ENCODE measurements around the gene ZNF559.
A peak's percentile ranks its signal among the peaks of the same experiment; 100 is the strongest.
"Not testable (repeated sequence)": the region's sequence is repeated elsewhere in the genome, so short reads cannot be mapped to it uniquely, and the experiment has no call there.

Gene ZNF559

DNA sequence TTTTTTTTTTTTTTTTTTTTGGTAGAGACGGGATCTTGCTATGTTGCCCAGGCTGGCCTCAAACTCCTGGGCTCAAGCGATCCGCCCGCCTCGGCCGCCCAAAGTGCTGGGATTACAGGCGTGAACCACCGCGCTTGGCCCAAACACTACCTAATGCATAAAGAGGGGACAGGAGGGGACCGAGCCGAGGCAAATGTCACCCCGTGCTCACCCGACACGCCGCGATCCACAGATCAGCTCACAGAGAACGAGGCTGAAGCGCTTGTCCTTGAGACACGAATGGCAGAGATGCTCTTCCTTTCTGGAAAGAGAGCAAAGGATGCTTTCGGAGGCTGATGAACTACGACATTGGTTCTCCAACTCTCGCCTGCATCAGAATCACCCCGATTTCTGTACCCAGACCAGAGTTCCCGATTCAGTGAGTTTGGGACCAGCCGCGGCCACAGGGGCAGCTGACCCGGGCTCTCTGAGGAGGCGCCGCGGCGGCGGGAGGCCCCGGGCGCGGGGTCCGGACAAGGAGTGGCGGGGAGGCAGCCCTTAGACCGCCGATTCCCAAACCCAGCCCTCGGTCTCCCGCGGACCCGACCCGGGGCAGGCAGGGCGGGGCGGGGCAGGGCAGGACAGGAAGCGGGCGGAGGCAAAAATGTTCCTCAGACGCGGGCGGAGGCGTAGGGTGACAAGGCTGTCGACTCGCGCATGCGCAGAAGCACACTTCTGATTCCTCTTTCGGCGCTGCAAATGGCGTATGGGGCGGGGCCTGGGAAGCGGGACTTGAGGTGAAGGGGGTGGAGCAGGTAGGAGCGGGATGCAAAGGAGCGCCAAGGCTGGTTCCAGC, 14.6 kb upstream of the ZNF559 start, which contains the start of gene ZNF699:
TSS of gene ZNF699 (minus strand) at position 700 of the 835 bp plus-strand sequence. CDS start 4,719 bp downstream, outside the sequence.
- DNase-seq (ENCODE audit: low read depth) = peak; percentile 95
- H3K4me3 ChIP-seq (ENCODE audit: low read depth, low read length) = peak within 1 kb of the TSS; percentile 66
- TF ChIP-seq CTCF (IDR thresholded peaks at IDR 0.05; ENCODE audit: low read depth, low read length, missing control alignments) = no peak

DNA sequence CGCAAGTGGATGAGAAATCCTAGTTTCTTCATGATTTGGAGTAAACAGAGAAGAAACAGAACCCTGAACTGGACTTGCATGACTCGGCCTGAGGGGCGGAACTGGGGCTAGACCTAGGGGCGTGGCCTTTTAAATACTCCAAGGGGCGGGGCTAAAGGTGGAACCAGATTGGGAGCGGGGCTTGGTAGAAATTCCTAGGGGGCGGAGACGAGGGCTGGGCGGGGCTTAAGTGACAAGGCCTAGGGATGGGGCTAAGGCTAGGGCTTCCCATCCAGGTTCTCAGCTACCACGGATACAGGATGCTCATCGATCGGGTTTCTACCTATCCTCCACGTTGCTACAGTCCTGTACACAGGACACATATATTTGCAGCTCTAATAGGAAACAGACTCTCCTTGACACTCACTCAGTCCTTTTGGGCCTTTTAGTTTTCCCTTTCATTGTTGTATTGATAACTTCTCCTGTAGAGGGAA, 14.0 kb upstream of the ZNF559 start:
- DNase-seq (ENCODE audit: low read depth) = no peak
- peak overlapping the region; percentile 66 for H3K4me3 ChIP-seq (ENCODE audit: low read depth, low read length)
- TF ChIP-seq CTCF (IDR thresholded peaks at IDR 0.05; ENCODE audit: low read depth, low read length, missing control alignments) = no peak

- no peak overlapping the region for H3K4me3 ChIP-seq (ENCODE audit: low read depth, low read length)
- DNase-seq (ENCODE audit: low read depth) = no peak
- TF ChIP-seq CTCF (IDR thresholded peaks at IDR 0.05; ENCODE audit: low read depth, low read length, missing control alignments) = no peak
Measured at GRCh38 chr19:9313756-9314155, 10.2 kb upstream of the ZNF559 start.

DNA sequence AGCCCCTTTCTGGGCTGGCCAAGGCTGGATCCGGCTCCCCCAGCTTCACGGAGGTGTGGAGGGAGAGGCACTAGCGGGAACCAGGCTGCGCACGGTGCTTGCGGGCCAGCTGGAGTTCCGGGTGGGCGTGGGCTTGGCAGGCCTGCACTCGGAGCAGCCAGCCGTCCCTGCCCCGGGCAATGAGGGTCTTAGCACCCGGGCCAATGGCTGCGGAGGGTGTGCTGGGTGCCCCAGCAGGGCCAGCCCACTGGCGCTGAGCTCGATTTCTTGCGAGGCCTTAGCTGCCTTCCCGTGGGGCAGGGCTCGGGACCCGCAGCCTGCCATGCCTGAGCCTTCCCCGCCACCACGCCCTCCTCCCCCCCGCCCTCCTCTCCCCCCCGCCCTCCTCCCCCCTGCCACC, 2.6 kb upstream of the ZNF559 start:
- no peak for DNase-seq (ENCODE audit: low read depth)
- TF ChIP-seq CTCF (IDR thresholded peaks at IDR 0.05; ENCODE audit: low read depth, low read length, missing control alignments) = no peak
- H3K4me3 ChIP-seq (ENCODE audit: low read depth, low read length) = no peak overlapping the region

DNA sequence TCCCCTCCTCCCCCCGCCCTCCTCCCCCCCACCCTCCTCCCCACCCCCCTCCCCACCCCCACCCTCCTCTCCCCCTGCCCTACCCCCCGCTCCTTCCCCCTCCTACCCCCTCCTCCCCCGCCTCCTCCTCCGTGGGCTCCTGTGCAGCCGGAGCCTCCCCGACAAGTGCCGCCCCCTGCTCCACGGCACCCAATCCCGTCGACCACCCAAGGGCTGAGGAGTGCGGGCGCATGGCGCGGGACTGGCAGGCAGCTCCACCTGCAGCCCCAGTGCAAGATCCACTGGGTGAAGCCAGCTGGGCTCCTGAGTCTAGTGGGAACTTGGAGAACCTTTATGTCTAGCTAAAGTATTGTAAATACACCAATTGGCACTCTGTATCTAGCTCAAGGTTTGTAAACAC, 2.2 kb upstream of the ZNF559 start:
- not testable (repeated sequence) for H3K4me3 ChIP-seq (ENCODE audit: low read depth, low read length); DNase-seq (ENCODE audit: low read depth)

DNA sequence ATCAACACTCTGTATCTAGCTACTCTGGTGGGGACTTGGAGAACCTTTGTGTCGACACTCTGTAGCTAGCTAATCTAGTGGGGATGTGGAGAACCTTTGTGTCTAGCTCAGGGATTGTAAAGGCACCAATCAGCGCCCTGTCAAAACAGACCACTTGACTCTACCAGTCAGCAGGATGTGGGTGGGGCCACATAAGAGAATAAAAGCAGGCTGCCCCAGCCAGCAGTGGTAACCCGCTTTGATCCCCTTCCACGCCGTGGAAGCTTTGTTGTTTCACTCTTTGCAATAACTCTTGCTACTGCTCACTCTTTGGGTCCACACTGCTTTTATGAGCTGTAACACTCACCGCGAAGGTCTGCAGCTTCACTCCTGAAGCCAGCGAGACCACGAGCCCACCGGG, 1.8 kb upstream of the ZNF559 start:
- not testable (repeated sequence) for H3K4me3 ChIP-seq (ENCODE audit: low read depth, low read length); DNase-seq (ENCODE audit: low read depth)

DNA sequence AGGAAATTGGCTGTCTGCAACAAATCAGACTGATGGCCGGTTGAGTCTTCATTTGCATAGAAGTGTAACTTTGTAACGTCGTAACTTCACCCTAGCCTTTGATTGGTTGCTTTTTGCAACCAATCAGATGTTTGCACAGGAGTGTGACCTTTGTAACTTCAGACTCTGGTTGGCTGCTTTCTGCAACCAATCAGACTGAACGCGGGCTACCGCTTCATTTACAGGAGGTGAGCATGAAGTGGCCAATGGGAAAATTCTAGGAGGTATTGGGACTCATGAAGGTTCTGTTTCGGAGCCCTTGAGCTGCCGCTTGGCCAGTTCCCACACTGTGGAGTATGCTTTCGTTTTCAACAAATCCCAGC, 441 bp upstream of the ZNF559 start:
- no peak for TF ChIP-seq CTCF (IDR thresholded peaks at IDR 0.05; ENCODE audit: low read depth, low read length, missing control alignments)
- peak; percentile 61 for DNase-seq (ENCODE audit: low read depth)

DNA sequence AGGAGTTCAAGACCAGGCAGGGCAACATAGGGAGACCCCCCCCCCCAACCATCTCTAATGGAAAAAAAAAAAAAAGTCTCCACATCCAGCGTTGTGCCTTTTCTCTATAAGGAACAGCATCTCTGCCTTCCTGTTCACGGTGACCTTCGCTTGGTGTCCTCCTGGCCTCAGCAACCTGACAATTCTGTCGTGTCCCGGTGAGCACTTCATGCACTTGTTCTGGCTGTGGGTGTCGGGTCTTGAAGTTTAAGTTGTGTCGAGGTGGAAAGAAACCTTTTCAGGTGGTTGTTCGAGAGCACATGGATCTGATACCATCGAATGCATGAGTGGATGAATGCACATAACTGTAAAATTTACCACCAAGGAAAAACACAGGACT, 594 bp downstream of the ZNF559 start:
- no peak for TF ChIP-seq CTCF (IDR thresholded peaks at IDR 0.05; ENCODE audit: low read depth, low read length, missing control alignments)
- DNase-seq (ENCODE audit: low read depth) = no peak
- H3K4me3 ChIP-seq (ENCODE audit: low read depth, low read length) = peak overlapping the region; percentile 63

More for the DNA sequence above, 441 bp upstream of the ZNF559 start:
- H3K4me3 ChIP-seq (ENCODE audit: low read depth, low read length) = peak overlapping the region; percentile 63
